CD14-positive monocyte (primary cell): Measurements from ENCODE around the gene TBC1D7. TPM values are rescaled to one million over a fixed set of nuclear protein-coding genes. Genes with fewer than 3 reads are reported as not detected.

Experiments
- DNase-seq, 3 donors: peaks; one replicate each; pipeline ENCODE4 v3.0.0-alpha.2; 2011 to 2022
- H2AFZ ChIP-seq: 2 replicates; pipeline ENCODE4 v1.6.0; 2012; ENCODE audit warnings: mild to moderate bottlenecking, low read depth, low read length, inconsistent platforms; ENCODE audit not compliant: insufficient read depth, poor library complexity, severe bottlenecking
- H3K27ac ChIP-seq, 2 donors: 1 replicate in 1 of 2; 2 replicates in 1 of 2; pipeline ENCODE4 v1.5.1; 2012 to 2013; ENCODE audit warnings: low read length in 2 of 2, control low read depth in 1 of 2, inconsistent platforms in 1 of 2, low read depth in 1 of 2, mild to moderate bottlenecking in 1 of 2
- H3K27me3 ChIP-seq, 2 donors: one replicate each; pipeline versions ENCODE4 v1.6.0 to v1.6.1; 2011 to 2013; ENCODE audit warnings: low read length in 2 of 2; ENCODE audit not compliant: control insufficient read depth in 2 of 2, insufficient read depth in 2 of 2
- H3K36me3 ChIP-seq, 2 donors: replicated peaks in 1 of 2; 1 replicate in 1 of 2; 2 replicates in 1 of 2; pipeline versions ENCODE4 v1.5.1 to v1.6.1; 2012 to 2013; ENCODE audit warnings: low read length in 2 of 2, control low read depth in 1 of 2, inconsistent platforms in 1 of 2, mild to moderate bottlenecking in 1 of 2; ENCODE audit not compliant: insufficient read depth in 2 of 2, control insufficient read depth in 1 of 2
- H3K4me1 ChIP-seq, 2 donors: 1 replicate in 1 of 2; 2 replicates in 1 of 2; pipeline versions ENCODE4 v1.5.1 to v1.6.1; 2012 to 2013; ENCODE audit warnings: low read length in 2 of 2, control low read depth in 1 of 2, inconsistent platforms in 1 of 2, mild to moderate bottlenecking in 1 of 2, moderate library complexity in 1 of 2; ENCODE audit not compliant: insufficient read depth in 2 of 2, control insufficient read depth in 1 of 2
- H3K4me2 ChIP-seq: replicated peaks from 2 replicates; pipeline ENCODE3; 2012; ENCODE audit warnings: low read length, moderate library complexity, mild to moderate bottlenecking; ENCODE audit not compliant: poor library complexity, severe bottlenecking; ENCODE audit errors: extremely low read depth
- H3K4me3 ChIP-seq, 3 experiments: fragments of 200-600 bp in 1 of 3; sonication (generic) in 1 of 3; replicated peaks in 1 of 3; 1 replicate in 2 of 3; 2 replicates in 1 of 3; pipeline ENCODE4 v1.5.1; 2011 to 2013; ENCODE audit warnings: low read length in 3 of 3, mild to moderate bottlenecking in 3 of 3, control low read depth in 2 of 3, low read depth in 2 of 3, inconsistent platforms in 1 of 3, moderate library complexity in 1 of 3
- H3K79me2 ChIP-seq: 2 replicates; pipeline ENCODE4 v1.6.0; 2012; ENCODE audit warnings: mild to moderate bottlenecking, control low read depth, inconsistent platforms, low read length, moderate library complexity; ENCODE audit not compliant: insufficient read depth
- H3K9ac ChIP-seq: 2 replicates; pipeline ENCODE4 v1.6.0; 2017; ENCODE audit warnings: low read length, mild to moderate bottlenecking; ENCODE audit not compliant: insufficient read depth, poor library complexity, severe bottlenecking
- H3K9me3 ChIP-seq, 2 donors: replicated peaks in 1 of 2; 1 replicate in 1 of 2; 2 replicates in 1 of 2; pipeline versions ENCODE4 v1.5.1 to v1.6.1; 2012 to 2013; ENCODE audit warnings: low read length in 2 of 2, control low read depth in 1 of 2; ENCODE audit not compliant: control insufficient read depth in 1 of 2, insufficient read depth in 1 of 2
- H4K20me1 ChIP-seq: 2 replicates; pipeline ENCODE4 v1.6.0; 2012; ENCODE audit warnings: mild to moderate bottlenecking, low read length, control low read depth, moderate library complexity; ENCODE audit not compliant: insufficient read depth
- H3K27ac Mint-ChIP-seq, 7 donors: one replicate each; pipeline ENCODE4 v1.8.0; 2020; ENCODE audit warnings: mild to moderate bottlenecking in 7 of 7, mixed read lengths in 7 of 7, moderate library complexity in 6 of 7, inconsistent platforms in 2 of 7
- H3K27me3 Mint-ChIP-seq, 3 donors: one replicate each; pipeline ENCODE4 v1.8.0; 2021 to 2022; ENCODE audit warnings: low read depth in 3 of 3, mild to moderate bottlenecking in 3 of 3, mixed read lengths in 3 of 3, moderate library complexity in 3 of 3, inconsistent platforms in 1 of 3
- H3K36me3 Mint-ChIP-seq, 2 donors: one replicate each; pipeline ENCODE4 v1.8.0; 2020; ENCODE audit warnings: mixed read lengths in 2 of 2, inconsistent platforms in 1 of 2, mild to moderate bottlenecking in 1 of 2
- H3K4me1 Mint-ChIP-seq: one replicate; pipeline ENCODE4 v1.8.0; 2020; ENCODE audit warnings: mild to moderate bottlenecking, mixed read lengths
- H3K4me3 Mint-ChIP-seq, 2 donors: one replicate each; pipeline ENCODE4 v1.8.0; 2020; ENCODE audit warnings: mild to moderate bottlenecking in 2 of 2, mixed read lengths in 2 of 2, moderate library complexity in 1 of 2
- H3K9me3 Mint-ChIP-seq, 7 donors: one replicate each; pipeline ENCODE4 v1.8.0; 2020 to 2022; ENCODE audit warnings: mixed read lengths in 7 of 7, mild to moderate bottlenecking in 6 of 7, moderate library complexity in 6 of 7, inconsistent platforms in 2 of 7
- WGBS: methylation state at CpG from one replicate; pipeline ENCODE4 v1.1.5; 2013; ENCODE audit warnings: missing lambda C conversion rate; ENCODE audit not compliant: insufficient coverage; 5-methylcytosine and 5-hydroxymethylcytosine counted together
- intact Hi-C, 2 donors: fragments of 100-400 bp; cut with micrococcal nuclease; formaldehyde crosslinking; loops; one replicate each; pipeline versions ENCODE4 v1.15.0 to v1.15.1; 2023
- polyA plus RNA-seq, 3 donors: library from polyadenylated mRNA; depleted of rRNA in 1 of 3; unstranded in 2 of 3; stranded (reverse) in 1 of 3; fragments of 300-500 nt in 2 of 3; fragments of >200 nt in 1 of 3; fragmentation: Illumina TruSeq in 2 of 3; gene quantifications; 1 replicate in 2 of 3; 2 replicates in 1 of 3; pipeline ENCODE4 v1.2.3, GENCODE V29; 2012 to 2021
- TF ChIP-seq, protein P1 (sequence below): fragments of 200-600 bp; IDR thresholded peaks from one replicate; pipeline ENCODE4 v1.8.0; 2022; ENCODE audit warnings: antibody characterized with exemption, mild to moderate bottlenecking

The TBC1D7 gene
- polyA plus RNA-seq, 3 donors, result 12.2 to 34.3 (median 34.3) TPM

DNA sequence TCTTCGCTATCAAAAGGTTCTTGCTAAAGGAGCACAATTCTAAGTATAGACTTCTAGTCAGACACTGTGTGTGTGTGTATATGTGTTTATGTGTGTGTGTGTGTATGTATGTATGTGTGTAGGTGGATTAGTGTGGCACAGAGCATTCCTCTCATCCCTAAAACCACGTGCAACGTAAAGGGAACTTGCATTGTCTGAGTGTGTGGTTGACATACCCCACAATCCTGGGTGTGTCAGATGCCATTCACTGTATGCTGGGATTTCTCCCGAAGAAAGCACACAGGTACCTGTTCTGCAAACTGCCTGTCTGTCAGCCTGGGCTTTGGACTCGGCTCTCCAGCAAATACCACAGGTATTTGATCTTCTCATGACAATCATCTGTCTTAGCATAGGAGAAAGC, 42.3 kb upstream of the TBC1D7 start:
- no peak overlapping the region for H2AFZ ChIP-seq
- Mint-ChIP-seq H3K4me3 (no peak overlapping the region), H3K4me1 (peaks cover 8% of the 10 kb centered on the region), H3K27me3 (peaks cover 0 to 4% (median 0%) of the 10 kb centered on the region in 3 donors), H3K36me3 (peaks cover under 1 to 3% of the 10 kb centered on the region in 2 donors), H3K27ac (no peak overlapping the region), H3K9me3 (peaks cover 0 to 1% (median 0%) of the 10 kb centered on the region in 7 donors)
- H3K27ac ChIP-seq, result no peak overlapping the region
- H3K4me2 ChIP-seq, result no peak overlapping the region
- H3K4me3 ChIP-seq, result no peak overlapping the region
- intact Hi-C loops, result no loop called here
- no peak for DNase-seq
- H3K27me3 ChIP-seq, result no peaks in the 10 kb centered on the region
- no peak overlapping the region for H3K9ac ChIP-seq
- H4K20me1 ChIP-seq, result no peaks in the 10 kb centered on the region
- no peaks in the 10 kb centered on the region for H3K4me1 ChIP-seq
- WGBS, result no CpG with 5 or more reads among the region's 5 CpGs
- TF ChIP-seq, protein P1, sequence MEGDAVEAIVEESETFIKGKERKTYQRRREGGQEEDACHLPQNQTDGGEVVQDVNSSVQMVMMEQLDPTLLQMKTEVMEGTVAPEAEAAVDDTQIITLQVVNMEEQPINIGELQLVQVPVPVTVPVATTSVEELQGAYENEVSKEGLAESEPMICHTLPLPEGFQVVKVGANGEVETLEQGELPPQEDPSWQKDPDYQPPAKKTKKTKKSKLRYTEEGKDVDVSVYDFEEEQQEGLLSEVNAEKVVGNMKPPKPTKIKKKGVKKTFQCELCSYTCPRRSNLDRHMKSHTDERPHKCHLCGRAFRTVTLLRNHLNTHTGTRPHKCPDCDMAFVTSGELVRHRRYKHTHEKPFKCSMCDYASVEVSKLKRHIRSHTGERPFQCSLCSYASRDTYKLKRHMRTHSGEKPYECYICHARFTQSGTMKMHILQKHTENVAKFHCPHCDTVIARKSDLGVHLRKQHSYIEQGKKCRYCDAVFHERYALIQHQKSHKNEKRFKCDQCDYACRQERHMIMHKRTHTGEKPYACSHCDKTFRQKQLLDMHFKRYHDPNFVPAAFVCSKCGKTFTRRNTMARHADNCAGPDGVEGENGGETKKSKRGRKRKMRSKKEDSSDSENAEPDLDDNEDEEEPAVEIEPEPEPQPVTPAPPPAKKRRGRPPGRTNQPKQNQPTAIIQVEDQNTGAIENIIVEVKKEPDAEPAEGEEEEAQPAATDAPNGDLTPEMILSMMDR, result no peak
- H3K79me2 ChIP-seq, result no peaks in the 10 kb centered on the region
- no peaks in the 10 kb centered on the region for H3K36me3 ChIP-seq
- H3K9me3 ChIP-seq, result no peaks in the 10 kb centered on the region

GRCh38 chr6:13369591-13369990, 41.3 kb upstream of the TBC1D7 start:
- intact Hi-C loops, result no loop called here
- Histone ChIP-seq H3K4me3 (no peak overlapping the region), H3K27me3 (no peaks in the 10 kb centered on the region), H3K36me3 (peaks cover 2 to 8% of the 10 kb centered on the region in 2 donors), H3K4me1 (no peaks in the 10 kb centered on the region), H2AFZ (no peak overlapping the region), H3K79me2 (no peaks in the 10 kb centered on the region), H3K9me3 (no peaks in the 10 kb centered on the region), H3K4me2 (no peak overlapping the region), H3K9ac (no peak overlapping the region), H3K27ac (no peak overlapping the region), H4K20me1 (no peaks in the 10 kb centered on the region)
- Mint-ChIP-seq H3K4me3 (no peak overlapping the region), H3K36me3 (peaks cover 11 to 12% of the 10 kb centered on the region in 2 donors), H3K9me3 (peaks cover 0 to 1% (median 0%) of the 10 kb centered on the region in 7 donors), H3K27ac (no peak overlapping the region), H3K27me3 (peaks cover 0 to 4% (median 0%) of the 10 kb centered on the region in 3 donors), H3K4me1 (peaks cover 8% of the 10 kb centered on the region)
- TF ChIP-seq, protein P1, result no peak
- DNase-seq, result no peak
- WGBS, result no CpG with 5 or more reads among the region's 1 CpG
